ENCODE results near the gene EDARADD.

DNA sequence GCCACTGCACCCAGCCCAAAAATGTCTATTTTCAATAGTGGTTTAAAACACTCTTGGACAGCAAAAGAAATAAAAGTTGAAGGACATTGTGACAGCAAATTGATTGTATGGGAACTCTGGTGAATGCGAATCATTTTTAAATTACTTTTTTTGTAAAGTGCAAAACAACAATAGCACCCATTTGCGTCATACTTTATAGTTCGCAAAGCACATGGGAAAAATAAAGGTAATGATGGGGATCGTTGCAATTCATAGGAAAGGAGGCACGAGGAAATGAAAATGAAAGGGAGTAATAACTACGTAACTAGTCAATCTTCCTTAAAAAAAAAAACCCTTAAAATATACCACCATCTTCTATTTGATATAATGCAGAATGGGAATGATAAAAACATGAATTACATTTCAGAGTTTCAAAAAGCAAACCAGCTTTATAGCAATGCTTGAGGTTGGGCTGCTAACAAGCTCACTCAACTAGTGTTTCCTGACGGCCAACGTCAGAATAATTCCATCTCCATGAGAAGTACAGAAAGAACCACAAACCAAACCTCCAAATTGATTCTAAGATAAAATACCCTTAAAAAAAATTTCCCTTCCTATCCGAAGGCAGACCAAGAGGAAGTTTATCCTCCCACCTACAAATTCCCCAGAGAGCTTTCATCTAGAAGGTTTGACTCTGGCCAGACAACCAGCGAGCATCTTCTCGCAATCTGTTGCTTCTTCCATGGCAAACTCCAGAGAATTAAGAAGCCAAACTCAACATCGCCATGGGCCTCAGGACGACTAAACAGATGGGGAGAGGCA, at the start of gene EDARADD:
- TF ChIP-seq CTCF (IDR thresholded peaks at IDR 0.05; ENCODE audit: low read depth, low read length, missing input control) (no peak), SP1 (IDR thresholded peaks at IDR 0.05) (no peak), YY1 (IDR thresholded peaks at IDR 0.05) (no peak), REST (IDR thresholded peaks at IDR 0.05) (no peak)
- TF ChIP-seq, protein P1, sequence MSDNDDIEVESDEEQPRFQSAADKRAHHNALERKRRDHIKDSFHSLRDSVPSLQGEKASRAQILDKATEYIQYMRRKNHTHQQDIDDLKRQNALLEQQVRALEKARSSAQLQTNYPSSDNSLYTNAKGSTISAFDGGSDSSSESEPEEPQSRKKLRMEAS (IDR thresholded peaks at IDR 0.05), result no peak

Measured in liver (tissue), 3 donors.